GM12875 (cell line): ENCODE data around the gene PGLYRP3.

Experiments used
- H3K4me3 ChIP-seq: one replicate; pipeline ENCODE4 v1.5.1; 2011; ENCODE audit warnings: low read depth, low read length, control low read depth
- TF ChIP-seq, protein P1 (sequence below): IDR thresholded peaks from 2 replicates; pipeline ENCODE4 v1.5.1; 2011; ENCODE audit warnings: low read depth, mild to moderate bottlenecking, control low read depth, inconsistent platforms, low read length, moderate library complexity, borderline replicate concordance; ENCODE audit not compliant: insufficient read depth

The PGLYRP3 gene

DNA sequence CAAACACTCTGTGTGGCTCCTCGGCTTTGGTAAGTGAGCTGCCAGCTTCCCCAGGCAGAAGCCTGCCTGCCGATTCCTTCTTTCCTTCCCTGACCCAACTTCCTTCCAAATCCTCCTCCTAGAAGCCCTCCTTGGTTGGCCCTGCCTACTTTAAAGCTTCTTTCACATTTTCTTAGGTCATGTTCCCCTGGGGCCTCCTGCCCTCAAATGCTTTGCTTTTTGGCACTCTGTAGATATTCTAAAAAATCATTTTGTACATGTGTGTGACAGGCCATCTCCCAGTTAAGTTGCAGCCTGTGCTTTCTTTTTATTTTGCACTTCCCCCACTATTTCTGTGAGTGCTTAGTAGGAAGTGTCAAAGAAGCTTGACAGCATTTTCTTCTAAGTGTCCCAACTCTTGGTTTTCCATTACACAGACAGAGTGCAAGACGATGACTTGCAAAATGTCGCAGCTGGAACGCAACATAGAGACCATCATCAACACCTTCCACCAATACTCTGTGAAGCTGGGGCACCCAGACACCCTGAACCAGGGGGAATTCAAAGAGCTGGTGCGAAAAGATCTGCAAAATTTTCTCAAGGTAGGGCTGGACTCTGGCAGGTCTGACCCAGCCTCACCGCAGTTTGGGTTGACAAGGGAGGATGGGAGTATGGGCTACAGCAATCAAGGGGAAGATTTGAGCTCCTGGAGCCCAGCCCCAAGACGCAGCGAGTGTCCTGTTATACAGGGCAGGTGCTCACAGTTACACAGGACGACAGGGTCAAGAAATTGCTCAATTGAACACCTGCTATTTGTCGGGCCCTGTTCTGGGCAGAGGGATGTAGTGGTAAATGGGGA, 45.3 kb upstream of the PGLYRP3 start, which contains the start of gene S100A9:
S100A9 (plus strand) TSS at position 2 of the 838 bp plus-strand sequence; CDS start at position 432, 430 bp downstream.
- TF ChIP-seq, protein P1, sequence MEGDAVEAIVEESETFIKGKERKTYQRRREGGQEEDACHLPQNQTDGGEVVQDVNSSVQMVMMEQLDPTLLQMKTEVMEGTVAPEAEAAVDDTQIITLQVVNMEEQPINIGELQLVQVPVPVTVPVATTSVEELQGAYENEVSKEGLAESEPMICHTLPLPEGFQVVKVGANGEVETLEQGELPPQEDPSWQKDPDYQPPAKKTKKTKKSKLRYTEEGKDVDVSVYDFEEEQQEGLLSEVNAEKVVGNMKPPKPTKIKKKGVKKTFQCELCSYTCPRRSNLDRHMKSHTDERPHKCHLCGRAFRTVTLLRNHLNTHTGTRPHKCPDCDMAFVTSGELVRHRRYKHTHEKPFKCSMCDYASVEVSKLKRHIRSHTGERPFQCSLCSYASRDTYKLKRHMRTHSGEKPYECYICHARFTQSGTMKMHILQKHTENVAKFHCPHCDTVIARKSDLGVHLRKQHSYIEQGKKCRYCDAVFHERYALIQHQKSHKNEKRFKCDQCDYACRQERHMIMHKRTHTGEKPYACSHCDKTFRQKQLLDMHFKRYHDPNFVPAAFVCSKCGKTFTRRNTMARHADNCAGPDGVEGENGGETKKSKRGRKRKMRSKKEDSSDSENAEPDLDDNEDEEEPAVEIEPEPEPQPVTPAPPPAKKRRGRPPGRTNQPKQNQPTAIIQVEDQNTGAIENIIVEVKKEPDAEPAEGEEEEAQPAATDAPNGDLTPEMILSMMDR, result no peak

DNA sequence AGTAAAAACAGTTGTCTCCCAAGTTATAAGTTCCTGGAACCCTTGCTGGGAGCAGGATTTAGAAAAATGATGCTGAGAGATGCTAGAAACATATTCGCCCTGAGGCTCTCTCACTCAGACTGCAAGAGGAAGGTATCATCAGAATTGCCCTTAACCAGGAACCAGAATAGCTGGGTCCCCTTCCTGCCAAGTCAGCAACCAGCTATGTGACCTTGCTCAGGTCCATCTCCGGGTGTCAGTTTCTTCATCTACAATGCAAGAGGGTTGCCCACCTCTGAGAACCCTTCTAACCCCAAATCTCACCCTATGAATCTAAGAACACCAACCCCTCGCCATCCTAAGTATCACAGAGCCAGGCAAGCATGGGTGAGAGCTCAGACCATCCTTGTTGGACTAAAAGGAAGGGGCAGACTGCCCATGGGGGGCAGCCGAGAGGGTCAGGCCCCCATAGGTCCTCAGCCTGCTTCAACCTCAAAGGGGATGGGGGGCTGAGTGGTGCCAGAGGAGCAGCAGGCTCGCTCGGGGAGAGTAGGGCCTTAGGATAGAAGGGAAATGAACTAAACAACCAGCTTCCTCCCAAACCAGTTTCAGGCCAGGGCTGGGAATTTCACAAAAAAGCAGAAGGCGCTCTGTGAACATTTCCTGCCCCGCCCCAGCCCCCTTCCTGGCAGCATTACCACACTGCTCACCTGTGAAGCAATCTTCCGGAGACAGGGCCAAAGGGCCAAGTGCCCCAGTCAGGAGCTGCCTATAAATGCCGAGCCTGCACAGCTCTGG, 44.5 kb upstream of the PGLYRP3 start:
- no peak overlapping the region for H3K4me3 ChIP-seq
- TF ChIP-seq, protein P1, result no peak

More for the DNA sequence above, 45.3 kb upstream of the PGLYRP3 start, which contains the start of gene S100A9:
- no peak within 1 kb of the TSS for H3K4me3 ChIP-seq

DNA sequence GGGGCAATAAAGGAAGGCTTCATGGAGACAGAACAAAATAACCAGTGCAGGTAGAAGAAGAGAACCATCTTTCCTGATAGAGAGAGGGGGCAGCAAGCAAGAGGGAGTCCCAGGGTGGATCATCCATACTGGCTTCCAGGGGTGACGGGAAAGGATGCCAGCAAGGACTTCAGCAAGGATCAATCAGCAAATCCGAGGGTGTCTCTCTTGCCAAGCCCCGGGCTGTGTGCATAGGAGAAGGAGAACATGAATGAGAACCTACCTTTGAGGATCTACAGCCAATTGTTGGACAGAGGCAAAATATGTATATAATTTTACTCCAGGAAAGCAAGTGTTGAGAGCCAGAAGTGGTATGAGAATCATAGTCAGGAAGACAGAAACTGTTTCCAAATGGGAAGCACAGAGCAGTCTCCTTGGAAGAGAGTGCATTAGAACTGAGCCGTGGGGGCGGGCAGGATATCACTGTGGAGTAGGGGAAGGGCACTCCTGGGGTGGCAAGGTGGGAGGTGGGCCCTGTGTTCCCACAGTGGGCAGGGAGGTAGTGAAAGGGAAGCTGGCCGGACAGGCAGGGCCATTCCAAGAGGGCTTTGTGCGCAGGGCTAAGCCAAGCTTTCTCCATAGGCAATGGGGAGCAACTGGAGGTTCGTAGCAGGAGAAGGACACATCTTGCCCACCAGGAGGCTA, 43.8 kb upstream of the PGLYRP3 start:
- TF ChIP-seq, protein P1, result no peak
- no peak overlapping the region for H3K4me3 ChIP-seq

DNA sequence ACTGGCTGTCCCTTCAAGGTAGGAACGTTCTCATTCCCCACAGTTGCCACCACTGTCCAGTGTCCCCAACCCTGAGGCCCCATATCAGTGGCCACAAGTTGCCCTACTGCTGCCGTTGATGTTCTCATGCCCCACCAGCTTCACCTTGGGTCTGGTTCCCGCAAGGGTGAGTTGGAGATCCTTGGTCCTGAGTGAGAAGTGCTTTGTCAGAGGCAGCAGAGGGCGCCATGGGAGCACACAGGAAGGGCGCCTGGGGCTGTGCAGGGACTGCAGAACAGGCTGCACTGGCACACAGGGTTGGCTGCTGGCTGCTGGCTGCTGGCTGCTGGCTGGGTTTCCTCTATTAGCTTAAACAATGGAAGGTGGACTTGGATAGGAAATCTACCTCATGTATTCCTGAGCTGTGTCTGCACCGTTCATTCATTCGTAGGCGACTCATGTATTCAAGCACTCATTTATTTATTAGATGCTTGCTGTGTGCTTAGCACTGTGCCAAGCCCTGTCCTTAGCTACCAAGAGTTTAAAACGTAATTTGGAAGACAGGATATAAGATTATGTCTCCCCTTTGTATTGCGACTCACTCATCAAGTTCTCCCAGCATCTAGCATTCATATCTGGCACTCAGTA, 42.8 kb upstream of the PGLYRP3 start:
- no peak overlapping the region for H3K4me3 ChIP-seq
- TF ChIP-seq, protein P1, result peak; percentile 83

DNA sequence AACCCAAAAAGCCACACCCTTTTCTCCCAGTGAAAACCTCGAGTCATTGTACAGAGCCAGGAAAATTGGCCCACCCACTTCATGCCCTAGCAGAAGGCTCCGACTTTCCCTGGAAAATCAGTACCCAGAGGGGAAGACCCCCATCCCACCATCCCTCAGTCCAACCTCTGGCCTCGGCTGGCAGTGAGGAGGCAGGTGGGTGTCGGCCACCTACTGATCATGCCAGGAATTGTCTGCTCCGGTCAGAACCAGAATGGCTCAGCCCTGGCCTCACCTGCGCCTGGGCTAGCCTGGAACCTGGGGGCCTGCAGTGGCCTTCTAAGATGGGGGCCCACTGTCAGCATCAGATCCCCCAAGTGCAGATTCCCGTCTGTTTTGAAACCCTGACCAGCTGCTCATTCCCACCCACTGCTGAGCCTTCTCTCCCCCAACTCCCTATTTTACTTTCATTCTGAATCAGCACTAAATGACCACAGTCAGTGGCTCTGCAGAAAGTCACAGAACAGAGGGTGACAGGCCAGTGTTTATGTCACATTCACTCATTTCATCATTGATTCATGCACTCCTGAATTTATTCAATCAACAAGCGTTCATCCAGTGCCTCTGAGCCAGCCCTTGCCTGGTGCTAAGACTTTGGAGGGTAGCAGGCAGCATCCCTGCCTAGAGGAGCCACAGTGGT, 41.9 kb upstream of the PGLYRP3 start:
- TF ChIP-seq, protein P1, result 0 out of 2 replicates have a peak, but pooled peaks have one; percentile 9
- no peak overlapping the region for H3K4me3 ChIP-seq

DNA sequence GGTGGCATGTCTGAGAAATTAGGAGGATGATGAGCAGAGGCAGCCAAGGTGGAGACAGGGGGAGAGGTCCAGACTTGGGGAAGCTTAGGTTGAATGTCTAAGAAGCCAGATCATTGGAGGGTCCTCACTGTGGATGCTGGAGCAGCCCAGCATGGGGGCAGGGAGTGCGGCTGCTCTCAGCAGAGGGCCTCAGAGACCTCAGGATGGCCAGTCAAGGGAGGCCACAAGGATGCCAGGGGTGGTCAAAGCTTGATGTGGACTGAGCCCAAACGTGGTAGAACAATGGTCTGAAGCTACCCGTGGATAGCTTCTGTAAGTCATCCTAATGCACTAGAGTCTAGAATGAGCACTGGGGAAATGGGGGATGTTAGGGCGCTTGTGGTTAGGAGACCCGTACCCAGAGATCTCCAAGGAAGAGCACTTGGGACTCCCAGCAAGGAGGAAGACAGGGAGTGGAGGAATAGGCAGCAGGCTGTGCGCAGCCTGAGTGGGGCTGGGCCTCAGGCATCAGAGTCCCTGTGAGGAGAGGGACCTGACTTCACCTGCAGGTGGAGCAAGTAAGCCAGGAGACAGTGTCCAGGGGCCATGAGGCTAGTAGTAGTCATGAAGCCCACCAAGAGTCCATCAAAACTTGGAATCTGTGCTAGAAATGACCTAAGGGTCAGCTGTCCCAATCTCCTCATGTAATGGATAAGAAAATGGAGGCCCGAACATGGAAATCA, 40.6 kb upstream of the PGLYRP3 start:
- TF ChIP-seq, protein P1, result peak; percentile 58

More for the DNA sequence above, 40.6 kb upstream of the PGLYRP3 start:
- H3K4me3 ChIP-seq, result no peak overlapping the region
